ENCODE results near the gene UROD. TPM values are rescaled to one million over a fixed set of nuclear protein-coding genes. Genes with fewer than 3 reads are reported as not detected.

UROD gene
- total RNA-seq, 1 experiment from 2014 or later: 92.2 TPM

- Histone ChIP-seq H2BK12ac (ENCODE audit: insufficient read length, low read depth, low read length) (no peak overlapping the region), H3K14ac (ENCODE audit: insufficient read depth, low read length) (no peak overlapping the region), H2BK15ac (ENCODE audit: low read depth, low read length) (no peak overlapping the region), H4K5ac (ENCODE audit: insufficient read length, low read depth, low read length) (no peak overlapping the region), H3K23ac (ENCODE audit: insufficient read length, low read depth, low read length) (no peak overlapping the region), H3K79me1 (ENCODE audit: insufficient read depth, low read depth, low read length, poor library complexity, severe bottlenecking) (no peaks in the 10 kb centered on the region), H3K27ac (ENCODE audit: insufficient read length, low read depth, low read length) (no peak overlapping the region), H2AFZ (ENCODE audit: low read length) (no peak overlapping the region), H2BK20ac (ENCODE audit: low read depth, low read length, poor library complexity, severe bottlenecking) (no peak overlapping the region), H3T11ph (ENCODE audit: low read length) (no peak overlapping the region), H4K91ac (ENCODE audit: insufficient read length, low read depth, low read length) (no peak overlapping the region), H2AK5ac (ENCODE audit: insufficient read length, low read length) (no peak overlapping the region), H3K4ac (ENCODE audit: low read depth, low read length) (no peak overlapping the region), H3K9me3 (ENCODE audit: control insufficient read depth, low read depth, low read length) (no peaks in the 10 kb centered on the region), H3K9ac (ENCODE audit: extremely low read depth, insufficient read length, low read length) (no peak overlapping the region), H3K27me3 (ENCODE audit: insufficient read depth, low read length) (no peaks in the 10 kb centered on the region), H4K20me1 (ENCODE audit: control insufficient read depth, insufficient read depth, insufficient read length) (no peaks in the 10 kb centered on the region), H3K18ac (ENCODE audit: insufficient read length, low read depth, low read length) (no peak overlapping the region), H3K79me2 (ENCODE audit: insufficient read depth, low read length) (no peaks in the 10 kb centered on the region), H3K56ac (ENCODE audit: insufficient read length, low read depth, low read length) (no peak overlapping the region), H3K4me2 (ENCODE audit: insufficient read depth, insufficient read length, low read length) (no peak overlapping the region), H3K4me1 (ENCODE audit: insufficient read depth, low read length) (peaks cover 2% of the 10 kb centered on the region; the same call in 1 of the 2 replicates), H3K23me2 (ENCODE audit: insufficient read length, low read depth, low read length, poor library complexity, severe bottlenecking) (no peaks in the 10 kb centered on the region), H2BK5ac (ENCODE audit: insufficient read length, low read length) (no peak overlapping the region), H2BK120ac (ENCODE audit: low read depth, low read length, poor library complexity, severe bottlenecking) (no peak overlapping the region), H4K8ac (replicated peaks; ENCODE audit: insufficient read length, low read depth, low read length) (no peak overlapping the region)
- DNase-seq: no peak
- Mint-ChIP-seq H3K27me3 (ENCODE audit: low read depth) (no peaks in the 10 kb centered on the region), H3K4me3 (no peak overlapping the region), H3K36me3 (ENCODE audit: insufficient read depth in 1 of 3, low read depth in 3 of 3) (no peaks in the 10 kb centered on the region), H3K27ac (no peak overlapping the region; a peak in 1 of 7 replicates), H3K4me1 (peaks cover 6% of the 10 kb centered on the region in 2 experiments), H3K9me3 (no peaks in the 10 kb centered on the region)
- TF ChIP-seq CTCF (conservative IDR thresholded peaks at IDR 0.05): no peak
- WGBS (ENCODE audit: extremely low coverage, insufficient read length, low lambda C conversion rate): no CpG with 5 or more reads among the region's 8 CpGs
Observed at GRCh38 chr1:45038661-45039364, 26.8 kb downstream of the UROD start.

Data from H9 (cell line).